Measurements from ENCODE around the gene RABIF.
"Not testable (repeated sequence)": the region's sequence is repeated elsewhere in the genome, so short reads cannot be mapped to it uniquely, and the experiment has no call there.

Gene RABIF

DNA sequence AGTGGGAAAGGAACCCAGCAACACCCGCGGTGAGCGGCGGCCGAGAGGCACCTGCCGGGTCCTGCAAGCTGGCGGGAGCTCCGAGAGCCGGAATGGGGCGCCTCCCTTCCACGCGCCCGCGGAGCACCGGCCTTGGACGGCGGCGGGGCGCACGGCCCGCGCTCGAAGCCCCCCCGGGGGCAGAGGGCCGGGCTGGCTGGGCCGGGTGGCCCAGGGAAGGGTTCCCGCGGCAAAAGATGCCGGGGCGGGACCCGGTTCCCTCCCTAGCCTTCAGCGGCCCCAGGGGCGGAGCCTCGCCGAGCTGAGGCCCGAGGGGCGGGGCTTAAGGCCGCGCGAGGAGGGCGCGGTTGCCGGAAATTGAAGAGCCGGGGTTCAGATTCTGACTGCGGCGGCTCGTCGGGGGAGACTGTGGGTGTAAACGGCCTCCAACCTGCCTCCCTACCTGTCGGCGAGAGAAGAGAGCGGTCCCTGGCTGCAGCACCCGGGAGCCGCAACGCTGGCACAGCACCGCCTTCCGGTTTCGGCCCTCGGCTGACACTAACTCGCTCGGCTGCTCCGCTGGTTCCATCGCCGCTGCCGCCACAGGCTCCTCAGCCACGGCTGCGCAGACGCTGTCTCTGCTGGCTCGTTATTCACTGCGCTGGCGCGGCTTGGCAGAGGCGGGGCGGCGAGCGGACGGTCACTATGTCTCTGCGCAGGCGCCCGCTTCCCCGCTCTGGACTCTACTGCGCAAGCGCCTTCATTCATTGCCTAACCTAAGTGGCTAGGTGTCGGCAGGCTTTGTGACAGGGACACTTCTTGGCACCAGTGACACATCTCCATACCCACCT is at the start of gene RABIF:
Gene RABIF (minus strand): TSS at position 619 of the 830 bp plus-strand sequence. CDS start 51 bp downstream, at position 568.
- DNase-seq: peak; percentile 96

DNA sequence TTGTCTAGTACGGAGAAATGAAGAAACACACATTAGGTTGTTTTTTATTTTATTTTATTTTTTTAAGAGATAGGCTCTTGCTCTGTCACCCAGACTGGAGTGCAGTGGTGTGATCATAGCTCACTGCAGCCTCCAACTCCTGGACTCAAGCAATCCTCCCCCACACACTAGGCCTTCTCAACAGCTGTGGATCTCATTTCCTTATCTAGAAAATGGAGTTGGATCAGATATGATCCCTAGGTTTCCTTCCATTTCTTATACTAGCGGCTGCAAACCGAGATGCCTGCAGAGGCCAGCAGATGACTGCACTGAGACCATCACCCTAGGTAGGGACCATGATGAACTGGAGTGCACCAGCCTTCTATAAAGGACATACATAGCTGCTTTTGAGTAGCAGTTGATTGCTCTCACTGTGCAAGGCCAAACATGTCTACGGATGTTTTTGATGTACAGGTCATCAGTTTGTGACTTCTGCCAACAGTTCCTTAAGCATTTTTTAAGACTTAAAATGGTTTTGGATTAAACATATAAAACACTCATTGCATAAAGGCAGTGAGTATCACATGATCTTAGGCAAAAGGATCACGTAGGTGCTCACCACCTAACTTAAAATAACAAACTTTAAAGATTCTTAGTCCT is 49.5 kb upstream of the RABIF start:
- DNase-seq: no peak

DNA sequence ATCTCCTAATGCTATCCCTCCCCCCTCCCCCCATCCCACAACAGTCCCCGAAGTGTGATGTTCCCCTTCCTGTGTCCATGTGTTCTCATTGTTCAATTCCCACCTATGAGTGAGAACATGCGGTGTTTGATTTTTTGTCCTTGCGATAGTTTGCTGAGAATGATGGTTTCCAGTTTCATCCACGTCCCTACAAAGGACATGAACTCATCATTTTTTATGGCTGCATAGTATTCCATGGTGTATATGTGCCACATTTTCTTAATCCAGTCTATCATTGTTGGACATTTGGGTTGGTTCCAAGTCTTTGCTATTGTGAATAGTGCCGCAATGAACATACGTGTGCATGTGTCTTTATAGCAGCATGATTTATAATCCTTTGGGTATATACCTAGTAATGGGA is 47.5 kb upstream of the RABIF start:
- not testable (repeated sequence) for DNase-seq

DNA sequence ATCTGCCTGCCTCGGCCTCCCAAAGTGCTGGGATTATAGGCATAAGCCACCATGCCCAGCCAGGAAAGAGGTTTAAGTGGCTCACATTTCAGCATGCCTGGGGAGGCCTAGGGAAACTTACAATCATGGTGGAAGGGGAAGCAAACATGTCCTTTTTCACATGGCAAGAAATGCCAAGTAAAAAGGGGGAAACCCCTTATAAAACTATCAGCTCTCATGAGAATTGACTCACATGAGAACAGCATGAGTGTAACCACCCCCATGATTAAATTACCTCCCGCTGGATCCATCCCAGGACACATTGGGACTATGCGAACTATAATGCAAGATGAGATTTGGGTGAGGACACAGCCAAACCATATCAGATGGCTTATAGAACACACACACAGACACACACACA is 46.9 kb upstream of the RABIF start:
- no peak for DNase-seq

DNA sequence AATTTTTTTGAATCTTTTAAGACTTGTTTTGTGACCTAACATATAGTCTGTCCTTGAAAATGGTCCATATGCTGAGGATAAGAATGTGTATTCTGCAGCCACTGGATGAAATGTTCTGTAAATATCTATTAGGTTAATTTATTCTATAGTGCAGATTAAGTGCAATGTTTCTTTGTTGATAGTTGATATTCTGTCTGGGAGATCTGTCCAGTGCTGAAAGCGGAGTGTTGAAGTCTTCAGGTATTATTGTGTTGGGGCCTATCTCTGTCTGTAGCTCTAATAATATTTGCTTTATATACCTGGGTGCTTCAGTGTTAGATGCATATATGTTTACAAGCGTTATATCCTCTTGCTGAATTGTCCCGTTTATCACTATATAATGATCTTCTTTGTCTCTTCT is 45.8 kb upstream of the RABIF start:
- no peak for DNase-seq

DNA sequence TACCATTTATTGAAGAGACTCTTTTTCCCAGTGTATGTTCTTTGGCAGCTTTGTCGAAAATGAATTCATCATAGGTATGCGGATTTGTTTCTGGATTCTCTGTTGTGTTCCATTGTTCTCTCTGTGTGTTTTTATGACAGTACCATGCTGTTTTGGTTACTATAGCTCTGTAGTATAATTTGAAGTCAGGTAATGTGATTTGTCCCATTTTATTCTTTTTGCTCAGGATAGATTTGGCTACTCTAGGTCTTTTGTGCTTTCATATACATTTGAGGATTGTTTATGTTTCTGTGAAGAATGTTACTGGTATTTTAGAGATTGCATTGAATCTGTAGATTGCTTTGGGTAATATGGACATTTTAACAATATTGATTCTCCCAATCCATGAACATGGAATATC is 43.5 kb upstream of the RABIF start:
- DNase-seq: no peak

DNA sequence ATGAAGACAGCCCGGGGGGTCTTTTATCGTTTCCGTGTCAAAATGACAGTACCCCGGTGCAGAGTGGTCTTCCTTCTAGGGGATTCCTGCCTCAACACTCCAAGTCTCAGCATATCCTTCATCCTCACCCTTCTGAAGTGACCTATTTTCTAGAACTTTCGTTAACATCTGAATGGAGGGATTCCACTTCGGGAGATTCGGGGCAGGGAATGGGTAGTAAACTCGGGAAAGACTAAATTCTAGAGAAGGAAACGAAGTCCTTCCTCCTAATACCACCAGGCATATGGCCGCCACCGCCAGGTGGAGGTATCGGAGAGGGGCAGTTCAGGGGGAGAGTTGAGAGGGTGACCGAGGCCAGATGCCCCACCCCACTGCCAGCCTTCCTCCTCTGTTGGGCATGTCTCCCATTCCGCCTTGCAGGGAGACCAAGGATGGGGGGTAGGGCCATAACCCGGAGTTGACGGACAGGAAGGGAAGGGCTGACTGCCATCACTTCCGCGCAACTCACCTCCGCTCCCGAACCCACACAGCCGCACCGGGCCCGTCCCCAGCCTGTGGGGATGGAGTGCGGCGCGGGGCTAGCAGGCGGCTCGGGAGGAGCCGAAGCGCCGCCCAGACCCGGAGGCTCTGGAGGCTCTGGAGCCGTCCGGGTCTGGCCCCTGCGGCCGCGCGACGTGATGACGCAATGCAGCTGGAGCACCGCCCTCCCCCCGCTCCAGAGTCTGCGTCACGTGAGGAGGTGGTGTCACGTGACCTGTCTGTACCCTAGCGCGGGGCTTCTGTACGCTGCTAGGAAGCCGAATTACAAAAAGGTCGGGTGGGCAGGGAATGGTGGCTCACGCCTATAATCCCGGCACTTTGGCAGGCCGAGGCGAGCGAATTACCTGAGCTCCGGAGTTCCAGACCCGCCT is 37.9 kb upstream of the RABIF start, which contains the start of gene KLHL12:
Gene KLHL12 (minus strand): TSS at position 654 of the 911 bp plus-strand sequence. CDS start 2,072 bp downstream, outside the sequence.
- peak; percentile 96 for DNase-seq

DNA sequence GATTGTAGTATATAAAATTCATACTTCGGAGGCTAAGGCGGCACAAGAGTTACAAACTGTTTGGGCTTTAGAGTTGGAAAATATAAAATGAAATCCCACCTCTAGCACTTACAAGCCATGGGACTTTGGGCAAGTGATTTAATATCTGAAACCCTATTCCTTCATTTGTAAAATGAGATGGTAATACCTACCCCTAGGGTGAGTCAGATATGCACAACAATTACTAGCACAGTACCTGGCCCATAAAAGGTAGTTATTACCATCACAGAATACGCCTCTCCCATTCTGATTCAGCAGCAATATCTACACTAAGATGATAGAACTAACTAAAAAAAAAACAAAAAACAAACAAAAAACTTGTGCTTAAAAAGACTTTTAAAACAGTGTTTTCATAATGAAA is 34.6 kb upstream of the RABIF start:
- no peak for DNase-seq

DNA sequence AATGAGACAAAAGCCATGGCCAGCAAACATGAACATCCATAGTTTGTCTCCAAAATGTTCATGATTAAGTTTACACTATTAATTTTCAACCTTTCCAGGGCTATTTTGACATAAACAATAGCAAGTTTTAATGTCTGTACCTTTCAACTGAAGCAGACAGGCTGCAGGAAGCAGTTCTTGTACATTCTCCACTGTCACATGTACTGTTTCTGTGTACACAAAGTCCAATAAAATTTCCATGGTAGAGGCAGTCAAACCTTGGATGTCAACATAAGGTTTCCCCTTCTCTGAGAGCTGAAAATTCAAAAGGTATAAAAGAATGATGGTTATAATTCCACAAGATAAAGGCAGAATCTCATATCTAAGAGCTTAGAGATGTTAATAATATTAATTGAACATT is 30.7 kb upstream of the RABIF start:
- no peak for DNase-seq

DNA sequence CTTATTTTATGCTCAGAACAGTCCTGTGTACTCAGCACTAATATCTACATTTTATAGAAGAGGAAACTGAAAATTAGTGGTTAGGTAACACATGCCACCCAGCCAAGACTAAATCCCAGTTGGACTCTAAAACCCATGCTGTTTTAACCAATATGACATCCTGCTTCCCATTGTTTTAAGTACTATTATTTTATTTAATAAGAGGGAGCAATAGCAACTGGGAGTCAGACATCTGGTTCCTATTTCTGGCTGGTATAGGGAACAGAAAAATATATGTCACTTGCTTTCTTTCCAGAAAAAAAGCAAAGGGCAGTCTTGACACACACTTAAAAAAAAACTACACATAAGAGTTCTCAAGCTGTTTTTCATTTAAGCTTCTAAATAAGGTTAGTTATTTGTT is 26.2 kb upstream of the RABIF start:
- no peak for DNase-seq

DNA sequence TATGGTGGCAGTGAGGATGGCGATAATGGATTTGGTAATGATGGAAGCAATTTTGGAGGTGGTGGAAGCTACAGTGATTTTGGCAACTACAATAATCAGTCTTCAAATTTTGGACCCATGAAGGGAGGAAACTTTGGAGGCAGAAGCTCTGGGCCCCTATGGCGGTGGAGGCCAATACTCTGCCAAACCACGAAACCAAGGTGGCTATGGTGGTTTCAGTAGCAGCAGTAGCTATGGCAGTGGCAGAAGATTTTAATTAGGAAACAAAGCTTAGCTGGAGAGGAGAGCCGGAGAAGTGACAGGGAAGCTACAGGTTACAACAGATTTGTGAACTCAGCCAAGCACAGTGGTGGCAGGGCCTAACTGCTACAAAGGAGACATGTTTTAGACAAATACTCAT is 23.5 kb upstream of the RABIF start:
- DNase-seq: not testable (repeated sequence)

DNA sequence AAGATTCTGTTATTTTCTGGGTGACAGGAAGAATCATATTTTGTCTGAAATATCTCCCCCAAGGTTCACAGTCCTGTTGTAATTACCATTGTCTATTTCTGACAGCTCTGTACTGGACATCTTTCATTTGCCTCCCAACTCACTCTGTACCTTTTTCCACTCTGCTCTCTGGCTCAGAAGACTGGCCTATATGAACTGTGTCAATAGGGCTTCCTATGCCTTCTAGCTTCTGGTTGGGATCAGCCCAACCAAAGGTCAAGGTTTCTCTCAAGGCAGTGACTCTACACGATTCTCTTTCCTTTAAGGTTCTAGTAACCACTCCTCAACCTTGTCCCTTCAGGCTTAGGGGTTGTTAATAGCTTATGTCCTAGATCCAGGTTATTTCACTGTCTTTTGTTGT is 20.5 kb upstream of the RABIF start:
- DNase-seq: no peak

DNA sequence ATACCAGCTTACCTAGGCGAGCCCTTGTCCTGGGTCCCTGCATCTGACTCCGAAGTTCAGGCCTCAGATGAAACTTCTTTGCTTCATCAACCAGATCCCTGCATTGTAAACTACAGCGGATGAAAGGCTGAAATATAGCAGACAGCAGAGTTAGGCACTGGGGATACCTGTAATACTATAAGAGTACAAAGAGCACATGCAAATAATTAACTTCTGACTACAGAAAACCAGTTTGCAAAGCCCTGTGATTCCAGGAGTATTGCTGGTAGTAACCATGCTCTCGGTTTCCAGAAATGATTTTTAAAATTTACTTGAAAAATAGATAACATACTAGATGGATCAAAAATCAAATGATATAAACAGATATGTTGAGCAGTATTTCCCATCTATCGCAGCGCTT is 20.0 kb upstream of the RABIF start:
- no peak for DNase-seq

DNA sequence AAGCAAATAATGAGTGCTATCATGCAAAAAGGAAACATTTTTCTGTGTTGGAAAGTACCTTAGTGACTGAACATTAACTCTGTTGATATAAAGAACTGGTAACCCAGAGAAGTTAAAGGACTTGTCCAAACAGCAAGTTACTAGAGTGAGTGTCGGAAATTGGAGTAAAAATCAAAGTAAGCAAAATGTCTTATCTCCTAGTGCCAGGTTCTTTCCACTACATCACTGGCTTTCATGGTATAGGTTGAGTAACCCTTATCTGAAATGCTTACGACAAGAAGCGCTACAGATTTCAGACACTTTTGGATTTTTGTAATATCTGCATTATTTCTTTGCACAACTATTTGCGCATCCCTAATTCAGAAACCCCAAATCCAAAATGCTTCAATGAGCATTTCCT is 16.4 kb upstream of the RABIF start:
- DNase-seq: no peak

DNA sequence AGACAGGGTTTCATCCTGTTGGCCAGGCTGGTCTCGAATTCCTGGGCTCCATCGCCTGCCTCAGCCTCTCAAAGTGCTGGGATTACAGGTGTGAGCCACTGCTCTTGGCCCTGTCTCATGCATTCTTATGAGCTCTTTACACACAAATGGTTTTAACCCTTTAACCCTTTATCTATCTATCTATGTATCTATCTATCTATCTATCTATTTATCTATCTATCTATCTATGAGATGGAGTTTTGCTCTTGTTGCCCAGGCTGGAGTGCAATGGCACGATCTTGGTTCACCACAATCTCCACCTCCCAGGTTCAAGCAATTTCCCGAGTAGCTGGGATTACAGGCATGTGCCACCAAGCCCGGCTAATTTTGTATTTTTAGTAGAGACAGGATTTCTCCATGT is 14.9 kb upstream of the RABIF start:
- not testable (repeated sequence) for DNase-seq

DNA sequence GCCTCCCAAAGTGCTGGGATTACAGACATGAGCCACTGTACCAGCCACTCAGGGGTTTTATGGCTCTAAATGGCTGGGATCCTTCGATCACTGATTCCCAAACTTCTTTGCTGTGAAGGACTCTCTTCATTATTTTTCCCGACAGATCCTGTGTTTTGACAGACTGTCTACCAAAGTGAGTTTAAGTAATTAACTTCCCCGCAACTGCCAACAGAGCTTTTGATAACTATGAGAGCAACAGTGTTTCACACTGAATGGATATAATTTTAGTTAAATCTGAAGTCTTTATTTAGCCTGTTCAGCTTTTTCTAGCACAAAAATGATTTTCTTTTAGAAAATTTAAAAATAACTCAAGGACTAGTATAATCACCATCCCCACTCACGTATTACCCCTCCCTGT is 12.6 kb upstream of the RABIF start:
- DNase-seq: no peak

DNA sequence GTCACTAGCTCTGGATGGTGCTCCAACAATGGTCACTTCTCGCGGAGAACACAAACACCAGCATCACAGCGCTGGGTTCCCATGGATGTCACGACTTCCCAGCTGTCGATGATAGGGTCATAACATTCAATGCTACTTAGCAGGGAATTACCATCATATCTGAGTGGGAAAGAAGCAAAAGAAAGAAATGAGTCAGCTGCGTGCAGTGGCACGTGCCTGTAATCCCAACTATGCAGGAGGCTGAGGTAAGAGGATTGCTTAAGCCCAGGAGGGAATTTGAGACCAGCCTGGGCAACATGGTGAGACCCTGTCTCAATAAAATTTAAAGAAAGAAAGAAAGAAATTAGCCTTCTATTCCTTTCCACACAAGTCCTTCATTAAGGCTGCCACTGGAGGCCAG is 3.6 kb upstream of the RABIF start:
- no peak for DNase-seq

DNA sequence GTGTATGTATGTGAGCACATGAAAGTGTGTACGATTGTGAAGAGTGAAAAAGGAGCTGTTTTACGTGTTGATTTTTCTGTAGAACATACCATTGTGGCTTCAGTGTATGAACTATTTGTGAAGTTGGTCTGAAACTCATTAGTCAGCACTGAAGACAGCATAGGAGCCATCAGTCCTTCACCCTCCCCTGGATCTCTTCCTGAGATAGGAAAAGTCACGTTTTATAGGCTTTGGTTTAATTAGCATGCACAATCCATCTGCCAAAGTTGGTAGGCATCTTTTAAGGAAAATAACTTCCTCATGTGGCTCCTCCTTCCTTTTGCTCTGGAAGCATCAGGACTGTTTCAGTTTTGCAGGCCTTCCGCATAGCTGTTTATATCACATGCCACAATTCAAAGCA is 1.4 kb upstream of the RABIF start:
- DNase-seq: no peak

DNA sequence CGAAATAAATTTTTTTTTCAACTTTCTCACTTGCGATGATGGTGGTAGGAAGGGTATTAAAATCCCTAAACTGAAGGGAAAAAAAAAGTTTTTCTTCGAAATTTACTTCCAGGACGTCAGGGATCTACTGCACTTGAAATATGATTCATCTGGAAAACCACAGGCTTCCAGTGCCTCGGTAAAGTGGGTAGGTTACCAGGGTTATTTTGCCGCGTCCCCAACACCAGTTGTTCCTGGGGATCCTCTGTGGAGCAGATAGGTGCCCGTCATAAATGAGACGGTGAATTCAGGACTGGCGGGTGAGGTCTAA is 773 bp downstream of the RABIF start:
- no peak for DNase-seq

DNA sequence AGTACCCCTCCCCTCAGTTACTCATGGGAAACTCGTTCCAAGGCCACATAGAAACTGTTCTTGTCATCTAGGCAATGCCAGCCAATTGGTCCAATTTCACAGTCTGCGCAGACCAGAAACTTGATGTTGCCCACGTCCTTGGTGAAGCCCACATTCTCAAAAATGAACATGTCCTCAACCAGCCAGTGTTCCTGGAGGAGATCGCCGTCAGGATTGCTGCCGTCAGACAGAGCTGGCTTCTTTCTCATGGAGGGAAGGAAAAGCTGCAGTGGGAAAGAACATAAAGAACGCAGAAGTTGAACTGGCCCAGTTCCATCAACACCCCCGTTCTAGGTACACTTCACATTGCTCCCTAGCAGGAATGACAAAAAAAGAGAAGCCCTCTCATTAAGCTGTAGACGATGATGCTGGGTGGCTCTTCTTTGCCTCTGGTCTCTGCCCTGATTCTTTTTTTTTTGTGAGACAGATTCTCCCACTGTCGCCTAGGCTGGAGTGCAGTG is 7.9 kb downstream of the RABIF start:
- no peak for DNase-seq

DNA sequence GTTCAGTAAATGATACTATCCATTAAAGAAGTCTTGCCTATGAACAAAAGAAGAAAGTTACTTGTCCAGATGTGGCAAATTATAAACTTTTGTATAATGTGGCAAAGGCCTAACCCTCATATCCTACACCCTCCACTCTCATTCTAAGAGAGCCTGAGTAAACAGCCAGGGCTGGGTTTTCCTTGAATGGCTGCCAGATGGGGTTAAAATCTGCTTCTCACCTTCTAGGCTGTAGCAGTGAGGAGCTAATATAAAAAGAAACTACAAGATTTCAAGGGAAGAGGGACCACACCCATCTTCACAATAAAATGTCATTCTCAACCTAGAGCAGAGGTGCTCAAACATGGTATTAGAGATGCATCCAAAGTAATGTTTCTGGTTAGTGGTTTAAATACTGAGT is 8.9 kb downstream of the RABIF start:
- no peak for DNase-seq

DNA sequence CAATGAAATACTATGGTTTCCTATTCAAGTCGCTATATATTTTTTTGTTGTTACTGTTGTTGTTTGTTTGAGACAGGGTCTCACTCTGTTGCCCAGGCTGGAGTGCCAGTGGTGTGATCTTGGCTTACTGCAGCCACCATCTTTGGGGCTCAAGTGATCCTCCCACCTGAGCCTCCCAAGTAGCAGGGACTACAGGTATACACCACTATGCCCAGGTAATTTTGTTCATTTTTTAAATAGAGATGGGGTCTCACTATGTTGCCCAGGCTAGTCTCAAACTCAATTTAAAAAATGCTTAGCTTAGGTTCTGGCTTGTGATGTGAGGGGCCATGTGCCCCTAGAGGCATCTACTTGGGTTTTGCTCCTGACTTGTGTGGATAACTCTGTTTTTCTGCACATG is 9.8 kb downstream of the RABIF start:
- DNase-seq: no peak

DNA sequence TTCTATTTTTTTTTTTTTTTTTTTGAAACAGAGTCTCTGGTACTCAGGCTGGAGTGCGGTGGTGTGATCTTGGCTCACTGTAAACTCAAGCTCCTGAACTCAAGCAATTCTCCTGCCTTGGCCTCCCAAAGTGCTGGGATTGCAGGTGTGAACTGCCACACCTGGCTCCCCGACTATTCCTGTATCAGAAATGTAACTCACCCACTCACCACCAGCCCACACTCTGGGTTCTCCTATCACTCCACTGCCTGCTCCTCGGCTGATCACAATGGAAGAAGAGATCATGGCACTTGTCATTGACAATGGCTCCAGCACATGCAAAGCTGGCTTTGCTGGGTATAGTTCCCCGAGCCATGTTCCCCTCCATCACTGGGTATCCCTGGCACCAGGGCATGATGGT is 15.9 kb downstream of the RABIF start:
- DNase-seq: no peak

DNA sequence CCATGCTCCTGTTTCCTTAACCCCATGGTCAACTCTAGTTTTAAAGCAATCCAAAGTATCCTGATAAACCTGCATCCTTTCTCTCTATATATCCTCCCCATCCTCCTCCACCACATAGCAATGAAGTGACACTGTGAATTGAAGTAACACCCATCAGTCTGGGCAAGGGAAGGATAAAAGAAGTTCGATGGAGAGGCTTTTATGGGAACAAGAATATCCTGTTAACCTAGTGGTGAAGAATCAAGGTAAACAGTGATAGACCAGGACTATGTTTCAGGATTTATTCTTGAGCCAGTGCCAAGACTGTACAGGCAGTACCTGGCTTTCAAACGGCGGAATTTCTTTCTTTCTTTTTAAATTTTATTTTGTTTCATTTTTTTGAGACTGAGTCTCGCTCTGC is 17.6 kb downstream of the RABIF start:
- DNase-seq: no peak
